GM21381 (cell line): Measurements from ENCODE around the gene ABCB11.
"Not testable (repeated sequence)": the region's sequence is repeated elsewhere in the genome, so short reads cannot be mapped to it uniquely, and the experiment has no call there.

ENCODE experiments used
- ATAC-seq: cut with Tn5 transposase; IDR thresholded peaks from one replicate; pipeline ENCODE4 v1.9.1; 2021; ENCODE audit warnings: mild to moderate bottlenecking, moderate library complexity; ENCODE audit not compliant: unreplicated experiment

Gene ABCB11

DNA sequence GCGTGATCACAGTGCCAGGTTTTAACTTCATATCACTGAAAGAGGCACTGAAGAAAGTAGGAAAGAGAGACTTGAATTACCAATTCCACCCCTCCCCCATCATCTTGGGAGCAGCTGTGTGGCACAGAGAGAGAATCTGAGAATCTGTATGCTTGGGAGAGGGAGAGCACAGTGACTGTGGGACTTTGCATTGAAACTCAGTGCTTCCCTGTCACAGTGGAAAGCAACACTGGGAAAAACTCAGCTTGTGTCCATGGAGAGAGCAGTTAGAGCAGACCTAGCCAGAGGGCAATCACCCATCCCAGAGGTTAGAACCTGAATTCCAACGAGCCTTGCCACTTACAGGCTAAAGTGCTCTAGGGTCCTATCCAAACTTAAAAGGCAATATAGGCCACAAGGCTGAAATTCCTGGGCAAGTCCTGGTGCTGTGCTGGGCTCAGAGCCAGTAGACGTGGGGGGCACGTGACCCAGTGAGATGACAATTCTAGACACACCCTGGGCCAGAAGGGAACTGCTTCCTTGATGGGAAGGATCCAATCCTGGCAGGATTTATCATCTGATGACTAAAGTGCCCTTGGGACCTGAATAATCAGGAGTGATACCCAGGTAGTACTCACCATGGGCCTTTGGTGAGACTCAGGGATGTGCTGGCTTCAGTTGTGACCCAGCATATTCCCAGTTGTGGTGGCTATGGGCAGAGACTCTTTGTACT lies 15.5 kb upstream of the ABCB11 start:
- ATAC-seq: no peak

DNA sequence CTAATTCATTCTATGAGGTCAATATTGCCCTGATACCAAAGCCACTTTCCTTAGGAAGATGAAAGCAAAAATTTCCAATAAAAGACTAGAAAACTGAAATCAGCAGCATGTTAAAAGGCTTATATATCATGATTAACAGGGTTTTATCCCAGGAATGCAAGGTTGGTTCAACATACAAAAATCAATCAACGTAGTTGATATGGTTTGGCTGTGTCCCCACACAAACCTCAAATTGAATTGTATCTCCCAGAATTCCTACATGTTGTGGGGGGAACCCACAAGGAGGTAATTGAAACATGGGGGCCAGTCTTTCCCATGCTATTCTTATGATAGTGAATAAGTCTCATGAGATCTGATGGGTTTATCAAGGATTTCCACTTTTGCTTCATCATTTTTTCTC lies 11.7 kb upstream of the ABCB11 start:
- no peak for ATAC-seq

DNA sequence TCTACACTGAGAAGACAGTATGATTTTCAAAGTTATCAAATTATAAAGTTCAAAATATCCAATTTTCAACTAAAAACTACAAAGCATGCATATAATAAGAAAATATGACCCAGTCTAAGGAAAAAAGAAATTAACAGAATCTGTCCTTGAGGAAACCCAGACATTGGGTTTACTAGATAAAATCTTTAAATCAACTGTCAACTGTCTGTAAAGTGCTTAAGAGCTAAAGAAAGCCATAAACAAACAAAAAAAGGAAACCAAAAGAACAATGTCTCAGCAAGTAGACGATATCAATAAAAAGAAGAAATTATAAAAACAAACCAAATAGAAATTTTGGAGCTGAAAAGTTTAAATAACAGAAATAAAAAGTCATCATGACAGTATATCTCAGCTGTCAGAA lies 10.5 kb upstream of the ABCB11 start:
- ATAC-seq: no peak

DNA sequence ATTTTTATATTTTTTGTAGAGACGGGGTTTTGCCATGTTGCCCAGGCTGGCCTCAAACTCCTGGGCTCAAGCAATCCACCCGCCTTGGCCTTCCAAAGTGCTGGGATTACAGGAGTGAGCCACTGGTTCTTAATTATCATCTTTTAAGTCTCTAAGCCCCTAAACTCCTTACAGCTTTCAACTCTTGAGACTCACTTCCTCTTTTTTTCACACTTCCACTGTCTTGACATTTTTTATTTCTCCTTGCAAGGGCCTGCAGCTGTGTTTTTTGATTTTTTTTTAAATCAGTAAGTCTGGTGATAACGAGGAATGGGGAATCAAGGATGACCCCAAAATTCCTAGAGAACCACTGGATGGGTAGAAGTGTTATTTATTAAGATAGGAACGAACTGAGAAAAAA lies 8.6 kb upstream of the ABCB11 start:
- ATAC-seq: no peak

DNA sequence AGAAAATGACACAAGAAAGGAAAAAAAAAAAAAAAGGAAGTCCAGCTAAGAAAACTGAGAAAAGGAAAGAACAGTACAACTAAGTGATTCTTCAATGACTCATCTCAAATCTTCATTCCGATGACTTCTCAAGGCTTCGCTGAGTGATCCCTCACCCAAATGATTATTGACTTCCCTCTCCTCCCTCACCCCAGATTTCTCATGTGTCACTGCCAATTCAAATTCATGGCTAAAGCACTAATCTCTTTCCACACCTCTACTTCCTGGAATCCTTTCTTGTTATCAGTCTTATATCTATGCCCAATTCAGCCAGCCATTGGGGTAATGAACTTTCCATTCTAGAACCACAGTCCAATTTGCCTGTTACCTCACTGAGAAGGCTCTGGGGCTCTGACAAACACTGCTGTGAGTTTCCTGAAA lies 7.2 kb upstream of the ABCB11 start:
- ATAC-seq: peak; percentile 58

DNA sequence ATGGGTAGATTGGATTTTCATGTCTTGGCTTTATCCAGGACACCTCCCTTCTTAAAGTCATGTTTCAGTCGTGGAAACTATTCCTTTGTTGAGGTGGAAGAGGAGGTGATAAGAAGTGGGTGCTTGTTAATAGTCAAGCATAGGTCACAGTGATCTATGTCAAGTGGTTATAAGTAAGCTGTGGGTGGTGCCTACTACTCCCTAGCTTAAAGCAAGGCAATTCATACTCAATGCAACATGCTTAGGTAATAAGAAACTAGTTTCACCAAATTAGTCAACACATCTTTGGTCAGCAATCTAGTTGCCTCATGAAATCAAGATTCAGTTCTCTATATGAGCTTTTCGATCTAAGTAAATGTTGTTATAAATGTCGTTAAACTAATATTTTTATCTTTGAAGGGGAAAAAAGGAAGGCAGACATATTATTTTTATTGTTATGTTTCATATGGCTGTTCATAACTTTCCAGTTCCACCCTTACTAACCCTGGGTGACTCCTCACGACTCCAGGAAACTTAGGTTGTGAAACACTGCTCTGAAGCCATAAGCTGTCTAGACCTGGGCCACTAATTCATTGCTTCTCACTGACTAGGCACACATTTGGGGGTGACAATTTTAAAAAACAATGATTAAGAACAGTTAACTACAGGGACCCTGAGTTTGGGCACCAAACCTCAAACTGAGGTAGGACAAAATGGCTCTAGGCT lies 5.8 kb upstream of the ABCB11 start:
- ATAC-seq: peak; percentile 48

DNA sequence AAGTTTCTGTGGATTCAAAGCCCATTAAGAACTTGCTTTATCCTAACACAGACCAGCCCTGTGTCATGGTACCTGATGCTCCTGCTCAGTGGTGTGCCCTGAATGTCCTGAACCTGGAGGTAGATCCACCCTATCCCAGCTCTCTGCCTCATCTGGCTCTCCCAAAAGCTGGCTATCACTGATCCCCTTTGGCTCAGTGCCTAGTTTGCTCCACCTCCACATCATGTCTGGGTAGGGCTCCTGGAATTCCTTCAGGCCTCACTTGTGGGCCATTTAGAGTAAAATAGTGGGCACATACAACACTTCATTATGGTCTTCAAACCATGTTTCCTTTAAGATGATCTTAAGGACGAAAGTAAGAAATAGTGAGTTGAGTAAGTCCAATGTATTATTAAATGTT lies 4.8 kb upstream of the ABCB11 start:
- ATAC-seq: no peak

DNA sequence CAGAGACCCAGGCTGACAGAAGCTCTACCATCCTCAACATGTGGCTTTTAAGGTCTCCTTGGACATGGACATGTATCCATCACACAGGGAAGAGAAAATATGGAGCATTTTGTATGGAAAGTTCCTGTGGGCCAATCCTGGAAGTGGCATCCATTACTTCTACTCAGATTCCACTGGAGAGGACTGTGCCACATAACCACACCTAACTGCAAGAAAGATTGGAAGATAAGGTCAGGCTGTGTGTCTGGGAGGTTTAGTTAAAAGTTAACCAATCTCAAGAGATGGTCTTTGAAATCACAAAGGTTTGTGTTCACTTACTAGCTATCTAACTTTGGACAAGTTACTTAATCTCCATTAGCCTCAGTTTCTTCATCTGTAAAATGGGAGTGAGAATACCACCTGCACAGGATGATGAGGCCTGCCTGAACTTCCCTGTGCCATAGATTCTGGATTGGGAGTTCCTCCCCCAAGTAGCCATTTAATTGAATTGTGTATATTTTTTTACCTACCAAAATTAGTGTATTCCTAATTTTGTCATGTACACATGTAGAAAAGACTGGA lies 3.9 kb upstream of the ABCB11 start:
- no peak for ATAC-seq

DNA sequence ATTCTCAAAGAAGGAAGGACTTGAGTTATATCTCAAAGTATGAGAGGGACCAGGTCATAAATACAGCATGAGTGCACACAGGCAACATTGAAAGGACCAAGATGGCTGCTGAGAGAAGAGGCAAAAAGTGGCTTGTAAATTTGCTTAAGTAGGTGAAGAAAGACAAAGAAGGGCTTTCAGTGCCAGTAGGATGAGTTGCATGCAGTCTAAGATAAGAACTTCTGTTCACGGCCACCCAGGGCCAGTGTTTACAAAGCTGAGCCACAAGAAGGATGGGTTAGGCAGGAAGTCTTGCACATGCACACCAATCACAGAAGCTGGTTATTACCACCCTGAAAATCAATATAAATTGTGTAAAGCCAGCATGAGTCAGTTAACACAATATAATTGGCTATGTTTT lies 3.1 kb upstream of the ABCB11 start:
- no peak for ATAC-seq

DNA sequence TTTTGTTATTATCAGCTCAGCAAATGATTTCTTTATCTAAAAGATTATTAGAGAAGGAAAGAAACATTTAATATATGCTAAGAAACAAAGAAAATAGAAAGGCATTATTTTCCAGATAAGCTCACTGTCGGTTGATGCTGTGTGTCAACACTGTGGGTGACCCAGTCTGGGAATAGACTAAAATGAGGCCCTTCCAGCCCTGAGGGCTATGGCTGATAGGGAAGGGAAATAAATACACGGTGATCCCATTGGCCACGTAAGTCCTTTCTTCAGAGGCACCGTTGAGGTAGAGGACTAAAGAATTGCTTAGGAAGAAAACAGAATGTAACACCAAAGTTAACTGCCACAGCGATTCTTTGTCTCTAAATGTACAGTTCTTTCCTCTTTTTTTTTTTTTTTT lies 1.8 kb downstream of the ABCB11 start:
- ATAC-seq: no peak

DNA sequence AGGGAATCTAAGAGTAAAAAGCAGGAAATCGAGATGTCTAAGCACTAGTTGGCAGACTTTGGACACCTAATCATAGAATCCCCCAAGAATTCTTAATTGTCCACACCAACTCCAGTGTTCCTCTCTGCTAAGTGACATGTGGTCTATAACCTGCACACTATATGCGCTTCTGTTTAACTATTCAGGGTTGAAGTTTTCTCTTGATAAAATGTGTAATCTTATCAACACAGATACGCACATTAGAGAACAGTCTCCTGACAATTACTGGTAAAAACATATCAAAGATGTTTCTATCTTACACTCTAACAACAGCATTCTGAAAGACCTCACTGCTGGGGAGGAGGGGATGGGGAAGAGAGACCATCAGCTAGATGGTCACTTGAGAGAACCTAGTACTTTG lies 3.9 kb downstream of the ABCB11 start:
- ATAC-seq: no peak

DNA sequence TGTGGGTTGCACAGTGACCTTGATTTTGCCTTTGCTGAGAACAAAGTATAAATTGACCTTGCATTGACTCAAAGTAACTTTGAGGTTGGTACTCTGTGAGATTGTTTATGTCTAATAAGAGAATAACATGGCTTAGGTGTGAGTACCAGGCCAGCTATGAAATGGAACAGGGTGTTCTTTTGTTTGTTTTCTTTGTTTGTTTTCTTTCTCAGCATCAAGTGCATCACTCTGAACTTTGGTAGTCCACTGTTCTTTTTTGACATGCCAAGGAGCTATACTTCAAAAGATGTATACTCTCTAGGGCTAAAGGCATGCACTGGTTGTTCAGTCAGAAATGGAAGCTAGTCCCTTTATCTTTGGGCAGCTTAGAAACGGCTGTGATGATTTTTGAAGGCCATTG lies 5.1 kb downstream of the ABCB11 start:
- ATAC-seq: no peak

DNA sequence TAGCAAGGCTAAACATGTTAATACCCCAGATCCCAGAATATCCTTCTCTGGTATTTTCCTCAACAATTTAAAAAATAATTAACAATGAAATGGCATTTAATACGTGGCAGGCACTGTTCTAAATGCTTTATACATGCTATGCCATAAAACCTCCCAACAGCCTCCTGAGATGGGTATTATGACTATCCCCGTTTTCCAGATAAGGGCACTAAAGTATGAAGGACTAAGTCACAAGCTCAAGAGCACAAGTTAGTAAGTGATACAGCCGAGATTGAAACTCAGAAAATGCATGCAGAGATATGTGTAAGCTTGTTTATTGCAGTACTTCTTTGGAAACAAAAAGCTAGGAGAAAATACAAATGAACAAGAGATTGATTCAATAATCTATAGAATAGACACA lies 8.0 kb downstream of the ABCB11 start:
- no peak for ATAC-seq

DNA sequence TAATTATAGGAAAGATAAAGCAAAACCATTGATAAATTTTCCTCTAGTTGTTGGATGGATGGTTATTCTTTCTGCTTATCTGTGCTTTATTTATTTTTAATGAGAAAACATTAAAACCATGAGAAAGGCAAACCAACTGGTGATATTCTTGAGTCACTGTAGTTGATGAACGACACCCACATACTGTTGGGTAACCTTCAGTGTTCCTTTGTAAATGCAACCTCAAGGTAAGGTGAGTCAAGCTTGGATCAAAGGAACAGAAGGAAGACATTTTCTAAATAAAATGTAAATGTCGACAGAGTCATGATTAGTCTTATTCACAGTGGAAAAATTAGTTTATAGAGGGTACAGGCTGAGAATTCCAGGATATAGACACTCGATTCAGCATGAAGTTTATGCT lies 12.7 kb downstream of the ABCB11 start:
- ATAC-seq: no peak

DNA sequence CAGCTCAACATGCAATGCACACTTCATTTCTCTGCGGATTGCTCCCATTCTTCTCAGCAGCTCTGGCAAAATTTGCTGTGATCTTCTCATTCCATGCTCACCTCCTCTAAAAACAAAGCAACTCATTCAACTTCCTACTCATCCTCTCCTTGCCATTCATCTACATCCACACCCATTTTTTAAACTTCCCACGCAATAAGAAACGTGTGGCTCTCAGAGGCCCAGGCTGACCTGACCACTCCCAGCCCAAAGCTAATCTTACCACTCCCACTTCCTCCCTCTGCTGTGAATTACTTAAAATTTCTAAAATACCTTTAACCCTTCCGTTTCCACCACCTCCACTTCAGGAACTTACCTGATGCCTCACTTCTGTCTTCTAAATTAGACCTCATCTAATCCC lies 15.2 kb downstream of the ABCB11 start:
- no peak for ATAC-seq

DNA sequence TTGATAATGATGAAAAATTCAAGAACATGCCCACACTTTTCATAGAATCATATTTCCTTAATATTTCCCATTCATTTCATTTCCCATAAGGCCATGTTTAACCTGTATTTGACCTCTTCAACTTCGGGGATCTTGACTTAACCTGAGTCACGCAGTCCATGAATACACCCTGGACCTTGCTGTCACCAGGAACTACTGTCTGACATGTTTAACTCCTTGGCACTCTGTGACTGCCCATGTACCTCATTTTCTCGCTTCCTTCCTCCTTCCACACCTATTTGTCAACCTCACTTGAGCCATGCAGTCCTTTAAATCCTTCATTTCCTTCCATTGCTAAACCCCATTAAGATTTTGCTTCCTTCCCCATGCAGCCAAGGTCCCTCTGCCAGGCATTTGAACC lies 16.3 kb downstream of the ABCB11 start:
- ATAC-seq: no peak

DNA sequence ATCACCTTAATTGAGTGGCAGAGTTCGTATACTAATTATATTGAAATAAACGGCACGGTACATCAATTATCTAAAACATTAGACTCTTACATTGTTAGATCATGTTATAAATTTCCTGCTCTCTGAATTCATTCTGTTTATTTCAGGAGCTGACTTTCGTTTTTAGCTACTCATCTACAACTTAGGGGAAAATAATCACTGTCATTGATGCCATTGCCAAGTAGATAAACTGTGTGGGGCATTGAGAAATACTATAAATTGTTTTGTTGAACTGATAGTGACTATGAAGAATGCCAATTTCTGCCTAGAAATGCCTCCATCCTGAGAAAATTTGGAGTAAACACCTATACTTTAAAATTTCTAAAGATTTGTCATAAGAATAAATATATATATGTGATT lies 17.5 kb downstream of the ABCB11 start:
- ATAC-seq: no peak

DNA sequence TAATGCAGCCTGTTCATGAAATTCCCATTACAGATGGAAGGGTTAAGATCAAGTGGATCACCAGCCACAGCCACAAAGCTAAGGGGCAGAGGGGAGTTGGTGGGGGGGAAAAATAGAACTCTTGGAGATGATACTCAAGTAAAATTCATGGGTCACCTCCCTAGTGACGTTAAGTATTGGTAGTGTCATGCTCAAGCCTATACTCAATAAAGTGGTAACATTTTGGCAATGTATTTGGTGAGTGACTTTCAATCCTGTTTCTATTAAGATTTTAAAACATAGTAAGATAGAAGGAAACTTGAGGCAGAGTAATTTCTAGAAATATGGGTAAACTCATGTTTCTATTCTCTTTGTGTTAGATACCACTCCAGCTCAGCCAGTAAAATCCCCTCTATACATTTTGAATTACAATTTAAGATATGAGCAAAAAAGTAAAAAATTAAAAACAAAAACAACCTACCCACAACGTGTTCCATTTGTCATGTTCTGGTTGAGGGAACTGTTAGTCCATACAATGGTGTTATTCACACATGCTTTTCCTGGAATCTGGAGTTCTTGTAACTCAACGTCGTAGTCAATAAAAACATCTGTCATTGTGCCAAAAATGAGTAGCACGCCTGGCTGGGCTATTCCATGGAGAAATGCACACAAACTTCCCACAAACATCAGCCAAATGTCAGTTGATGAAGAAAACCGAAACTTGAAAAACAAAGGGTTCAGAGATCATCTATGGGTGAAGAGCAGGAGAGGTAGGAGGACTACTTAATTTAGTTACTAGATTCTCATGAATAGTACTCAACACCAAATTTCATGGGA lies 18.1 kb downstream of the ABCB11 start:
- no peak for ATAC-seq

DNA sequence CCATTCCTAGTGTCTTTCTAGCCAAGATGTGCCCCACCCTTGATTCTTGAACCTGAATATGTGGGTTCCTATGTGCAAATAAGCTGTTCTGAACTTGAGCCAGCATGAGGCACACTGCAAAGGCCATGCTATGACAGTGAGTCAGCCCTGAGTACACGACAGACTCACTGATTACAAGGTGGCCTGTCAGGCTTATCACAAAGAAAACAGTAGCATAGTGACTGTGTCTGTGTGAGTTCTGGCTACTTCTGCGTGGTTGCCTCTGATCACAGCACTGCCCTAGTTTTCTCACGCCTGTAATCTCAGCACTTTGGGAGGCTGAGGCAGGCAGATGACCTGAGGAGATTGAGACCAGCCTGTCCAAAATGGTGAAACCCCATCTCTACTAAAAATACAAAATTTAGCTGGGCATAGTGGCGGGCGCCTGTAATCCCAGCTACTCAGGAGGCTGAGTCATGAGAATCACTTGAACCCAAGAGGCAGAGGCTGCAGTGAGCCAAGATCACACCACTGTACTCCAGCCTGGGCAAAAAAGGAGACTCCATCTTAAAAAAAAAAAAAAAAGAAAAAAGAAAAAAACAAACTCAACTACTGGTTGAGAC lies 18.8 kb downstream of the ABCB11 start:
- ATAC-seq: not testable (repeated sequence)

DNA sequence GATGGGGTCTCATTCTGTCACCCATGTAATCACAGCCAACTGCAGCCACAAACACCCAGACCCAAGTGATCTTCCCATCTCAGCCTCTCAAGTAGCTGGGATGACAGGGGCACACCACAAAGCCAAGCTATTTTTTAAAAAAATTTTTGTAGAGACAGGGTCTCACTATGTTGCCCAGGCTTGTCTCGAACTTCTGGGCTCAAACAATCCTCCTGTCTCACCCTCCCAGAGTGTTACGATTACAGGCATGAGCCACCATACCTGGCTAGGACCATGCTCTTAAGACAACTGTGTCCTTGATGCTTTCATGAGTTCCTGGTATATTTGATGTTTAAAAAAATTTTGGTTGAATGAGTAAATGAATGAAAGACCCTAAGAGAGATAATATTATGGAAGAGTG lies 19.4 kb downstream of the ABCB11 start:
- ATAC-seq: no peak
